Breast epithelium (tissue), 3 donors: ENCODE data around the gene CRTAP.

Source experiments
- CTCF ChIP-seq, 3 donors: fragments of 450-650 bp; IDR thresholded peaks; one replicate each; pipeline ENCODE4 v1.5.1; 2016 to 2017; ENCODE audit warnings: antibody characterized with exemption in 3 of 3, mild to moderate bottlenecking in 3 of 3, moderate library complexity in 3 of 3
- POLR2AphosphoS5 ChIP-seq, 3 donors: sonication (generic); formaldehyde crosslinking; IDR thresholded peaks; one replicate each; pipeline ENCODE4 v1.6.1; 2017; ENCODE audit warnings: antibody characterized with exemption in 3 of 3

GRCh38 chr3:33171580-33171979 lies 57.8 kb downstream of the CRTAP start:
- TF ChIP-seq POLR2AphosphoS5 (IDR thresholded peaks at IDR 0.05) (no peak), CTCF (IDR thresholded peaks at IDR 0.05) (no peak)
